Activated CD4-positive, alpha-beta T cell treated with anti-CD3 and anti-CD28 coated beads, Interleukin-10, Interleukin-2, amounts not matched to agents 100 ng/mL and 50 ng/mL, durations not matched to agents 16 hours and 8 hours (primary cell): ENCODE measurements around the gene SH3PXD2B.
A peak's percentile ranks its signal among the peaks of the same experiment; 100 is the strongest.
"Not testable (repeated sequence)": the region's sequence is repeated elsewhere in the genome, so short reads cannot be mapped to it uniquely, and the experiment has no call there.

Experiments
- DNase-seq: peaks from one replicate; pipeline ENCODE4 v3.0.0-alpha.2; 2020

Gene SH3PXD2B

GRCh38 chr5:172396220-172396619 is 58.1 kb downstream of the SH3PXD2B start:
- DNase-seq: no peak

- peak; percentile 51 for DNase-seq
Measured at GRCh38 chr5:172395483-172395882, 58.8 kb downstream of the SH3PXD2B start.

- no peak for DNase-seq
Measured at GRCh38 chr5:172389578-172390112, 64.7 kb downstream of the SH3PXD2B start.

- DNase-seq: no peak
Measured at GRCh38 chr5:172388246-172388733, 66.0 kb downstream of the SH3PXD2B start.

- DNase-seq: no peak
Measured at GRCh38 chr5:172385707-172386106, 68.6 kb downstream of the SH3PXD2B start.

- no peak for DNase-seq
Measured at GRCh38 chr5:172385010-172385563, 69.2 kb downstream of the SH3PXD2B start.

- DNase-seq: no peak
Measured at GRCh38 chr5:172383191-172383802, 71.0 kb downstream of the SH3PXD2B start.

- no peak for DNase-seq
Measured at GRCh38 chr5:172380987-172381643, 73.2 kb downstream of the SH3PXD2B start.

GRCh38 chr5:172380301-172380986 is 73.9 kb downstream of the SH3PXD2B start:
- no peak for DNase-seq

GRCh38 chr5:172379481-172379880 is 74.8 kb downstream of the SH3PXD2B start:
- no peak for DNase-seq

- peak; percentile 23 for DNase-seq
Measured at GRCh38 chr5:172377856-172378255, 76.5 kb downstream of the SH3PXD2B start.

- no peak for DNase-seq
Measured at GRCh38 chr5:172377438-172377837, 76.9 kb downstream of the SH3PXD2B start.

GRCh38 chr5:172374783-172375182 is 79.5 kb downstream of the SH3PXD2B start:
- DNase-seq: no peak

GRCh38 chr5:172373680-172374079 is 80.6 kb downstream of the SH3PXD2B start:
- DNase-seq: no peak

- no peak for DNase-seq
Measured at GRCh38 chr5:172371684-172372083, 82.6 kb downstream of the SH3PXD2B start.

GRCh38 chr5:172370648-172371545 is 83.4 kb downstream of the SH3PXD2B start:
- peak; percentile 67 for DNase-seq

GRCh38 chr5:172370237-172370640 is 84.1 kb downstream of the SH3PXD2B start:
- no peak for DNase-seq

- not testable (repeated sequence) for DNase-seq
Measured at GRCh38 chr5:172368699-172369098, 85.6 kb downstream of the SH3PXD2B start.

- DNase-seq: no peak
Measured at GRCh38 chr5:172365948-172366608, 88.2 kb downstream of the SH3PXD2B start.

- peak; percentile 77 for DNase-seq
Measured at GRCh38 chr5:172364773-172365172, 89.6 kb downstream of the SH3PXD2B start.

GRCh38 chr5:172362755-172363154 is 91.6 kb downstream of the SH3PXD2B start:
- DNase-seq: no peak
